Colonic mucosa (tissue), 4 donors: ENCODE results near the gene KRT86. TPM values are rescaled to one million over a fixed set of nuclear protein-coding genes. Genes with fewer than 3 reads are reported as not detected.

Experiments used
- DNase-seq: peaks from one replicate; pipeline ENCODE4 v3.0.0-alpha.2; 2020
- H3K27ac ChIP-seq: fragments of 200-600 bp; one replicate; pipeline ENCODE4 v1.8.0; 2021
- H3K27me3 ChIP-seq: fragments of 200-600 bp; one replicate; pipeline ENCODE4 v1.8.0; 2021
- H3K36me3 ChIP-seq: fragments of 200-600 bp; one replicate; pipeline ENCODE4 v1.8.0; 2021
- H3K4me1 ChIP-seq: fragments of 200-600 bp; one replicate; pipeline ENCODE4 v1.8.0; 2021; ENCODE audit warnings: mild to moderate bottlenecking
- H3K4me3 ChIP-seq: fragments of 200-600 bp; one replicate; pipeline ENCODE4 v1.8.0; 2021
- H3K9ac ChIP-seq, 2 donors: one replicate each; pipeline ENCODE4 v1.7.0; 2013; ENCODE audit warnings: control low read depth in 2 of 2, low read depth in 2 of 2, low read length in 2 of 2
- H3K9me3 ChIP-seq: fragments of 200-600 bp; one replicate; pipeline ENCODE4 v1.8.0; 2021
- intact Hi-C: fragments of 100-400 bp; cut with DNase I; formaldehyde crosslinking; loops from one replicate; pipeline ENCODE4 v1.14.1; 2022
- total RNA-seq, 2 donors: library from RNA; stranded (reverse); fragmentation: NEBNext Ultra II Directional in 1 of 2; extraction: Animal tissue kit (Norgen Biotek cat#: 25700) in 1 of 2; gene quantifications; one replicate each; pipeline ENCODE4 v1.2.1, GENCODE V29; 2021
- TF ChIP-seq, protein P1 (sequence below): fragments of 200-600 bp; IDR thresholded peaks from one replicate; pipeline ENCODE4 v1.8.0; 2022; ENCODE audit warnings: antibody characterized with exemption, mild to moderate bottlenecking
- donor health status: healthy.
- donor health status: DM: no; HTN: no; CAD: no.
- donor health status: DM: no; HTN: no; CAD: no.

The KRT86 gene
- total RNA-seq, 2 donors from 2014 or later, result 0.16 TPM; not detected in 1

DNA sequence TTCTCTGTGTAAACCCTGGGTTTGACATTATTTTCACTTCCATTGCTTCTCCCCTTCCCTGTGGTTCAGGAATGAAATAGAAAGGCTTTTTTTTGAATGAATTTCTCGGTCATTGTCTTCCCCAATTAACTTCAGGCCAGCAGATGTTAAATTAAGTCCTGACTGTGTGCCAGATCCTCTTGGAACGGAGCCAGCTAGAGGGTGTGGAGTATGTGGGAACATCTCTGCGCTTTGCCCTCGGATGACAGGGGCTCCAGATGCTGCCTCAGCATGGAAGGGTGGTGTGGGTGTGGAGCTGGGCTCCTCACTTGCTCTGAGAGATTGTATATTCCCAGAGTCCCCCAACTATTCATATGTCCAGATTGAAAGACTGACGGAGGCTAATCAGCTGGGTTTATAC, 79.8 kb downstream of the KRT86 start:
- no peak overlapping the region for H3K9ac ChIP-seq
- TF ChIP-seq, protein P1, sequence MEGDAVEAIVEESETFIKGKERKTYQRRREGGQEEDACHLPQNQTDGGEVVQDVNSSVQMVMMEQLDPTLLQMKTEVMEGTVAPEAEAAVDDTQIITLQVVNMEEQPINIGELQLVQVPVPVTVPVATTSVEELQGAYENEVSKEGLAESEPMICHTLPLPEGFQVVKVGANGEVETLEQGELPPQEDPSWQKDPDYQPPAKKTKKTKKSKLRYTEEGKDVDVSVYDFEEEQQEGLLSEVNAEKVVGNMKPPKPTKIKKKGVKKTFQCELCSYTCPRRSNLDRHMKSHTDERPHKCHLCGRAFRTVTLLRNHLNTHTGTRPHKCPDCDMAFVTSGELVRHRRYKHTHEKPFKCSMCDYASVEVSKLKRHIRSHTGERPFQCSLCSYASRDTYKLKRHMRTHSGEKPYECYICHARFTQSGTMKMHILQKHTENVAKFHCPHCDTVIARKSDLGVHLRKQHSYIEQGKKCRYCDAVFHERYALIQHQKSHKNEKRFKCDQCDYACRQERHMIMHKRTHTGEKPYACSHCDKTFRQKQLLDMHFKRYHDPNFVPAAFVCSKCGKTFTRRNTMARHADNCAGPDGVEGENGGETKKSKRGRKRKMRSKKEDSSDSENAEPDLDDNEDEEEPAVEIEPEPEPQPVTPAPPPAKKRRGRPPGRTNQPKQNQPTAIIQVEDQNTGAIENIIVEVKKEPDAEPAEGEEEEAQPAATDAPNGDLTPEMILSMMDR, result no peak
- no peak for DNase-seq
- no peak overlapping the region for H3K27ac ChIP-seq
- no peaks in the 10 kb centered on the region for H3K9me3 ChIP-seq
- H3K4me1 ChIP-seq, result no peaks in the 10 kb centered on the region
- H3K36me3 ChIP-seq, result no peaks in the 10 kb centered on the region
- H3K27me3 ChIP-seq, result no peaks in the 10 kb centered on the region
- H3K4me3 ChIP-seq, result no peak overlapping the region
- intact Hi-C loops, result no loop called here

DNA sequence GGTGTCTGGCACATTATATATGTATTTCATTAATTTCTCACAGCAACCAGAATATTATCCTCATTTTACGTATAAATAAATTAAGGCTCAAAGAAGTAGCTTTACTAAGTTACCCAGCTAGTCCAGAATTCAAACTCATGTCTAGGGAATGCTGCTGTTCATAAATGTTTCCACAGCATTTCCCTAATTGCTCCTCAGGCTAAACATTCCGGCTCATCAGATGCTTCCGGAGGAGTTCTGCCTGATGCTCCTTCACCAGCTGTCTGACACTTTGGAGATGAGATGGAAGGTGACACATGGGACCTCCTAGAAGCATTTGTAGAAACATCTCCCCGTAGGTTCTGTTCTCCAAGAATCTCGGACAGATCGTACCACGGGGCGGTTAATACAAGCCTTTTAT, 80.7 kb downstream of the KRT86 start:
- H3K27ac ChIP-seq, result no peak overlapping the region
- no peak overlapping the region for H3K4me3 ChIP-seq
- H3K4me1 ChIP-seq, result no peaks in the 10 kb centered on the region
- DNase-seq, result no peak
- no peaks in the 10 kb centered on the region for H3K9me3 ChIP-seq
- no peaks in the 10 kb centered on the region for H3K36me3 ChIP-seq
- no peak overlapping the region for H3K9ac ChIP-seq
- H3K27me3 ChIP-seq, result no peaks in the 10 kb centered on the region
- intact Hi-C loops, result no loop called here
- TF ChIP-seq, protein P1, result no peak

DNA sequence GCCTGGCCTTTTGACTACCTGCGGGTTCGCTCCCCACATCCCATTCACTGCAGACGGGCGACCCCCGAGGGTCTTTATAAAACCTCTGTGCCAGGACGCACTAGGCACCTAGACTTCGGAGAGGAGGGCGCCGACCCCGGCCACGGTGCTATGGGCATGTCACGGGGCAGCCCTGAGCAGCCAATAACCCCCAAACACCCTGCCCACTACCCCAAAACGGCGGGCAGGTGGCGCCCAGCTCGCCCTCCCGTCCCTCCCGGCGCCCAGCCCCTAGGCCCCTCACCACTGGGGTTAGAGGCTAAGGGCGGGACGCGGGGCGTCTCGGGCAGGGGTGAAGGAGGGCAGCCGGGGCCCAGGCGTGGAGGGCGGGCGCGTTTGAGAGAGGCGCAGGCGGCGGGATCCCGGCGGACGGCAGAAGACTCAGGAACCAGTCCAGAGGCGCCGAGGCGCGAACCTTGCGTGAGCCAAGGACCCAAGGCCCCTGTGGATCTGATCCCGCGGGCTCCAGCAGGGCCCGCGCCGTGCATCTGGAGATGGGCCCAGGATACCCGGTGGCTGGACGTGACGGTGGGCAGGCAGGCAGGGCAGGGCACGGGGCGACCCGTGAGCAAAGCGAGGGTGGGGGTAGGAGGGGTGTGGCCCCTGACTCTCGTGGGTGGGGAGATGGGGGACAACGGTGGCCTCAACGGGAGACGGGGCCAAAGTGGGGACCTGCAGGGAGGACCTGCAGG, 81.8 kb downstream of the KRT86 start:
- Histone ChIP-seq H3K27ac (no peak overlapping the region), H3K4me3 (no peak overlapping the region), H3K9ac (no peak overlapping the region), H3K4me1 (no peaks in the 10 kb centered on the region), H3K27me3 (no peaks in the 10 kb centered on the region), H3K9me3 (no peaks in the 10 kb centered on the region), H3K36me3 (no peaks in the 10 kb centered on the region)
- intact Hi-C loops, result no loop called here
- TF ChIP-seq, protein P1, result no peak
- no peak for DNase-seq

DNA sequence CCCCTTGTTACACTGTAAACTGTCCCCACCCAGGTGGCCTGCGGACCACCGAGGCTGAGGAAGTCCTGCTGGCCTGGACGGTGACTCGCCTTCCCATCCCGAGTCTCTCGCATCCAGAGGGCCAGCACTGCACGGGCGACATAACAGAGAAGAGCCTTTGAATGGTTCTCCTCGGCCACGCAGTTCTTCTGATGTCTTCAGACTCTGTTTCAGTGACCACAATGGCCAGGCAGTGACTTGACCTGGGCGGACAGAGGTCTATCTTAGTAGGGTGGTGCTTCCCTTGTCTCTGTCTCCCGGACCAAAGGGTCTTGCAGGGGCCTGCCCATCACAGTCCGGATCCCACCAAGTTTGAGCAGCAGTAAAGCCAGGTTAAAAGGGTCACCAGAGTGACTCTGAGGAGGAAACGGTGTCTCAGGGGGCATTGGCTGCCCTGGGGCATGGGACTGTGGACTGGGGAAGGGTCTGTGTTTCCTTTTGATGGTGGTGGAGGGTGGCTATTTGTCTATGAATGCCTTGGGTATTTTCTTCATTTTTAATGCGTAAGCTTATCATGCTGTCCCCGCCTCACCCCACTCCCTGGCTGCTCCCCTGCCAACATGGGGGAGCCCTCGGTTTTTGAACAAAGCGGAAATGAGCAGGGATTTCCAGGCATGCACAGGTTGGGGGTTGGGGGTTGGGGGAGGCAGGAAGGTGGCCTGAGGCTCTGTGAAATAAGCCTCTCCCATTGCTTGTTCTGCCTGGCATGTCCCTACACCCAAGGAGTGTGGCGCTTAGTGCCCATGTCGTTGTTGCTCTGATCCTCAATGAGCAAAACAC, 82.5 kb downstream of the KRT86 start:
- intact Hi-C loops, result no loop called here
- DNase-seq, result no peak
- Histone ChIP-seq H3K27ac (no peak overlapping the region), H3K9ac (no peak overlapping the region), H3K36me3 (no peaks in the 10 kb centered on the region), H3K4me3 (no peak overlapping the region), H3K27me3 (no peaks in the 10 kb centered on the region), H3K4me1 (no peaks in the 10 kb centered on the region), H3K9me3 (no peaks in the 10 kb centered on the region)
- TF ChIP-seq, protein P1, result no peak

Other genes with a start within 250 kb of the KRT86 start
- 10 to 100 TPM; 51.1 to 52.0 TPM for gene NR4A1, start 223.2 kb upstream of the KRT86 start, total RNA-seq
- 10 to 100 TPM; 37.7 to 44.0 TPM for gene ATG101, start 204.7 kb upstream of the KRT86 start, total RNA-seq
- under 1 TPM; 0.30 to 0.58 TPM for gene SMIM41, start 194.9 kb upstream of the KRT86 start, total RNA-seq
- gene KRT80, start 82.6 kb upstream of the KRT86 start, total RNA-seq, result 1 to 10 TPM in 1 of 2 donors, under 1 TPM in 1; 0.66 to 4.9 TPM
- gene KRT7, start 41.4 kb upstream of the KRT86 start, total RNA-seq, result 1 to 10 TPM; 2.1 to 4.0 TPM
- gene KRT81, start 16.9 kb downstream of the KRT86 start, total RNA-seq, result under 1 TPM in 1 of 2 donors, not detected in 1; 0.77 TPM
- gene KRT83, start 46.8 kb downstream of the KRT86 start, total RNA-seq, result not detected
- gene KRT85, start 92.8 kb downstream of the KRT86 start, total RNA-seq, result not detected
- not detected for gene KRT84, start 111.0 kb downstream of the KRT86 start, total RNA-seq
- not detected for gene KRT82, start 131.7 kb downstream of the KRT86 start, total RNA-seq
- gene KRT75, start 159.7 kb downstream of the KRT86 start, total RNA-seq, result under 1 TPM in 1 of 2 donors, not detected in 1; 0.10 TPM
- gene KRT6B, start 177.5 kb downstream of the KRT86 start, total RNA-seq, result 1 to 10 TPM in 1 of 2 donors, under 1 TPM in 1; 0.13 to 1.4 TPM
- not detected for gene KRT6C, start 199.2 kb downstream of the KRT86 start, total RNA-seq
- gene KRT6A, start 218.6 kb downstream of the KRT86 start, total RNA-seq, result not detected
- not detected for gene KRT5, start 245.7 kb downstream of the KRT86 start, total RNA-seq